SK-N-DZ (cell line): ENCODE results near the gene TBX1.

Source experiments
- DNase-seq: peaks from one replicate; pipeline ENCODE4 v3.0.0-alpha.2; 2015; ENCODE audit warnings: low spot score

TBX1 gene

GRCh38 chr22:19811211-19811621 lies 50.6 kb downstream of the TBX1 start:
- DNase-seq: no peak

GRCh38 chr22:19811811-19812771 lies 51.5 kb downstream of the TBX1 start:
- no peak for DNase-seq

- DNase-seq: no peak
These were observed 52.3 kb downstream of the TBX1 start for GRCh38 chr22:19812910-19813309.

GRCh38 chr22:19814428-19814827 lies 53.9 kb downstream of the TBX1 start:
- DNase-seq: no peak

- no peak for DNase-seq
These were observed 54.7 kb downstream of the TBX1 start for GRCh38 chr22:19815093-19815822.

GRCh38 chr22:19815823-19816290 lies 55.3 kb downstream of the TBX1 start:
- no peak for DNase-seq

GRCh38 chr22:19816372-19817119 lies 56.0 kb downstream of the TBX1 start:
- DNase-seq: no peak
